ENCODE measurements around the gene ZBTB11.
"Not testable (repeated sequence)": the region's sequence is repeated elsewhere in the genome, so short reads cannot be mapped to it uniquely, and the experiment has no call there.

ZBTB11 gene

DNA sequence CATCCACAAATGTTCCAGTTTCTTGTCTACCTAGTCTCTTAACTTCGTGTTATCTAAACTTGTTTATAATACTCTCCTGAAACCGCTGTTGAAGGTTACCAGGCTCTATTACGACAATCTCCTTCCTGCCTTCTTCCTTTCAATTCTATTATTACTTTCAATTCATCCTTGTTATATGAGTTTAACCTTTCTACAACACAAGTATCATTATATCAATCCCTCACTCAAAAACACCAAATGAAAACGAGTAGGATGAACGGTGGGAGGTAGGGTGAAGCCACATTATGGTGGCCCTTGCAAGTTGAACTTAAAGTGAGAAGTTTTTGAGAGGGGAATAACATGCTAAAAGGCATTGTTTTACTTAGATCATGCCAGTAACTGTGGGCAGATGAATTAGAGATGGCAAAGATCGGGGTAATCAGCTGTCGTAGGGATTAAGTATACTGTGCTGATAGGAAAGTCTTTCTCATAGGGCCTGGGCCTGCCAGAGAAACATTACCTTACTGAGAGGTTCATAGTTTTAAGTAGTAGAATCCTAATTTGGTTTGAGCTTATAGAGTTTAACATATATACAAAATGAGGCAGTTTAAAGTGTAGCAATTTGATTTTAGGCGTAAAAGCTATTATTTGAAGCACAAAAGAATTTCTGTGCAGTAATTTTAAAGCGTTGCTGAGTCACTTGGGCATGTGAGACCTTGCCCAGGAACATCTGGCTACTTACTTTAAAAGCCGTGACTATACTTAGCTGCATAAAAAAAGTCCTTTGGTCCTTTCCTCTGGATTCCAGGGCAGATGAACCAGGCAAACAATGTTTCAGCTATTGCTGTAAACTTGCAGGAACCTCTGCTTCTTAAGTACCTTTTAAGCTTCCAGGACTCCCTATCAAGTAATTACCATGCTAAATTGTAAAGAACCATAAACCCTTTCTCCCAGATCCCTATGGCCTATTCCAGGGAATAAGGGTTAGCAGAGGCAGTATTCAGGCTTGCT is 44.2 kb upstream of the ZBTB11 start:
- TF ChIP-seq, protein P1, sequence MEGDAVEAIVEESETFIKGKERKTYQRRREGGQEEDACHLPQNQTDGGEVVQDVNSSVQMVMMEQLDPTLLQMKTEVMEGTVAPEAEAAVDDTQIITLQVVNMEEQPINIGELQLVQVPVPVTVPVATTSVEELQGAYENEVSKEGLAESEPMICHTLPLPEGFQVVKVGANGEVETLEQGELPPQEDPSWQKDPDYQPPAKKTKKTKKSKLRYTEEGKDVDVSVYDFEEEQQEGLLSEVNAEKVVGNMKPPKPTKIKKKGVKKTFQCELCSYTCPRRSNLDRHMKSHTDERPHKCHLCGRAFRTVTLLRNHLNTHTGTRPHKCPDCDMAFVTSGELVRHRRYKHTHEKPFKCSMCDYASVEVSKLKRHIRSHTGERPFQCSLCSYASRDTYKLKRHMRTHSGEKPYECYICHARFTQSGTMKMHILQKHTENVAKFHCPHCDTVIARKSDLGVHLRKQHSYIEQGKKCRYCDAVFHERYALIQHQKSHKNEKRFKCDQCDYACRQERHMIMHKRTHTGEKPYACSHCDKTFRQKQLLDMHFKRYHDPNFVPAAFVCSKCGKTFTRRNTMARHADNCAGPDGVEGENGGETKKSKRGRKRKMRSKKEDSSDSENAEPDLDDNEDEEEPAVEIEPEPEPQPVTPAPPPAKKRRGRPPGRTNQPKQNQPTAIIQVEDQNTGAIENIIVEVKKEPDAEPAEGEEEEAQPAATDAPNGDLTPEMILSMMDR (IDR thresholded peaks at IDR 0.05; ENCODE audit: extremely low read depth, insufficient read depth, missing control alignments), result no peak
- in situ Hi-C loops (cut with MboI; ENCODE audit: low pct_unique_long_range_greater_than_20kb, low sequenced_read_pairs, unreplicated experiment), result no loop called here
- DNase-seq (ENCODE audit: low spot score), result no peak

- no peak for DNase-seq (ENCODE audit: low spot score)
- TF ChIP-seq, protein P1 (IDR thresholded peaks at IDR 0.05; ENCODE audit: extremely low read depth, insufficient read depth, missing control alignments), result no peak
- in situ Hi-C loops (cut with MboI; ENCODE audit: low pct_unique_long_range_greater_than_20kb, low sequenced_read_pairs, unreplicated experiment), result no loop called here
Observed at GRCh38 chr3:101719604-101720185, 42.8 kb upstream of the ZBTB11 start.

DNA sequence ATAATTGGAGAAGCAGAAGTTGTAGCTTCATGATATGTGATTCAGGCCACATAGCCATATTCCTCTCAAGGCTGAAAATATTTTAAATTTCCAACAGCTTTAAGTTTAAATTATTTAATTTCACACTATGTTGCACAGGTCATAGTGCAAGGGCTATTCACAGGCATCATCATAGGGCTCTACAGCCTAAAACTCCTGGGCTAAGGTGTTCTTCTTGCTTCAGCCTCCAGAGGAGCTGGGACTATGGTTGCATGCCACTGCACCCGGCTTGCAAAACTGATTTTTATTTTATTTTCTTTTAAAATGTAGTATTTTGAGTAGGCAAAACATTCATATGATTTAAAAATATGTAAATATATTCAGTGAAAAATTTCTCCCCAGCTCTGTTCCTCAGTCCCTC is 41.5 kb upstream of the ZBTB11 start:
- TF ChIP-seq, protein P1 (IDR thresholded peaks at IDR 0.05; ENCODE audit: extremely low read depth, insufficient read depth, missing control alignments), result no peak
- in situ Hi-C loops (cut with MboI; ENCODE audit: low pct_unique_long_range_greater_than_20kb, low sequenced_read_pairs, unreplicated experiment), result no loop called here
- DNase-seq (ENCODE audit: low spot score), result no peak

- in situ Hi-C loops (cut with MboI; ENCODE audit: low pct_unique_long_range_greater_than_20kb, low sequenced_read_pairs, unreplicated experiment), result no loop called here
- no peak for DNase-seq (ENCODE audit: low spot score)
- TF ChIP-seq, protein P1 (IDR thresholded peaks at IDR 0.05; ENCODE audit: extremely low read depth, insufficient read depth, missing control alignments), result no peak
Observed at GRCh38 chr3:101709126-101709525, 32.2 kb upstream of the ZBTB11 start.

- DNase-seq (ENCODE audit: low spot score); in situ Hi-C loops (cut with MboI; ENCODE audit: low pct_unique_long_range_greater_than_20kb, low sequenced_read_pairs, unreplicated experiment): not testable (repeated sequence)
Observed at GRCh38 chr3:101704639-101705038, 27.7 kb upstream of the ZBTB11 start.

DNA sequence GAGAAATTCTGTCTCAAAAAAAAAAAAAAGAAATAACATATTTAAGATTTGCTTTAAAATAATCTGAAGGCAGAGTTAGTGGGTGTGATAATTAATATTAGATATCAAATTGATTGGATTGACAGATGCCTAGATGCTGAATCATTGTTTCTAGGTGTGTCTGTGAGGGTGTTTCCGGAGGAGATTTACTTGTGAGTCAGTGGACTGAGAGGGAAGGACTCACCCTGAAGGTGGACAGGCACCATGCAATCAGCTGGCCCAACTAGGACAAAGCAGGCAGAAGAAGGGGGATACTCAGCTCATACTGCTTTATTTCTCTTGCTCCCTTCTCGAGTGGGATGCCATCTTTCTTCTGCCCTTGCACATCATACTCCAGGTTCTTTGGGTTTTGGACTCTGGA is 26.2 kb upstream of the ZBTB11 start:
- in situ Hi-C loops (cut with MboI; ENCODE audit: low pct_unique_long_range_greater_than_20kb, low sequenced_read_pairs, unreplicated experiment), result no loop called here
- DNase-seq (ENCODE audit: low spot score), result no peak
- TF ChIP-seq, protein P1 (IDR thresholded peaks at IDR 0.05; ENCODE audit: extremely low read depth, insufficient read depth, missing control alignments), result no peak

GRCh38 chr3:101702726-101703125 is 25.8 kb upstream of the ZBTB11 start:
- in situ Hi-C loops (cut with MboI; ENCODE audit: low pct_unique_long_range_greater_than_20kb, low sequenced_read_pairs, unreplicated experiment), result no loop called here
- DNase-seq (ENCODE audit: low spot score), result no peak
- TF ChIP-seq, protein P1 (IDR thresholded peaks at IDR 0.05; ENCODE audit: extremely low read depth, insufficient read depth, missing control alignments), result no peak
